Activated CD4-positive, alpha-beta T cell treated with anti-CD3 and anti-CD28 coated beads, Interleukin-2, amount 50 U/mL, for 24 hours (primary cell): Measurements from ENCODE around the gene CCDC34.

Experiments used
- DNase-seq, 2 donors: peaks; one replicate each; pipeline ENCODE4 v3.0.0-alpha.2; 2020; ENCODE audit warnings: low read depth in 1 of 2, low spot score in 1 of 2

The CCDC34 gene

GRCh38 chr11:27362749-27363575 lies at the start of gene CCDC34:
TSS of gene CCDC34 (minus strand) at chr11:27363215. CDS start at chr11:27363194, 21 bp downstream.
- DNase-seq = peak; percentile 71 to 81

GRCh38 chr11:27412192-27412691 lies 49.2 kb upstream of the CCDC34 start:
- DNase-seq = no peak

GRCh38 chr11:27411328-27411727 lies 48.3 kb upstream of the CCDC34 start:
- no peak for DNase-seq

- DNase-seq = no peak
Measured at GRCh38 chr11:27410272-27410671, 47.3 kb upstream of the CCDC34 start.

GRCh38 chr11:27409742-27410141 lies 46.7 kb upstream of the CCDC34 start:
- no peak for DNase-seq

- DNase-seq = no peak
Measured at GRCh38 chr11:27409049-27409448, 46.0 kb upstream of the CCDC34 start.

GRCh38 chr11:27408246-27408800 lies 45.3 kb upstream of the CCDC34 start:
- DNase-seq = no peak

- no peak for DNase-seq
Measured at GRCh38 chr11:27406498-27407354, 43.7 kb upstream of the CCDC34 start.

- no peak for DNase-seq
Measured at GRCh38 chr11:27405134-27405533, 42.1 kb upstream of the CCDC34 start.

- no peak for DNase-seq
Measured at GRCh38 chr11:27404427-27404826, 41.4 kb upstream of the CCDC34 start.

- DNase-seq = no peak
Measured at GRCh38 chr11:27403195-27403594, 40.2 kb upstream of the CCDC34 start.

GRCh38 chr11:27402450-27402849 lies 39.4 kb upstream of the CCDC34 start:
- no peak for DNase-seq

- DNase-seq = no peak
Measured at GRCh38 chr11:27401833-27402316, 38.9 kb upstream of the CCDC34 start.

GRCh38 chr11:27401280-27401832 lies 38.3 kb upstream of the CCDC34 start:
- no peak for DNase-seq

GRCh38 chr11:27398400-27398770 lies 35.4 kb upstream of the CCDC34 start:
- no peak for DNase-seq

- DNase-seq = no peak
Measured at GRCh38 chr11:27397624-27398399, 34.8 kb upstream of the CCDC34 start.

- DNase-seq = no peak
Measured at GRCh38 chr11:27396259-27396839, 33.3 kb upstream of the CCDC34 start.

GRCh38 chr11:27395556-27396258 lies 32.7 kb upstream of the CCDC34 start:
- no peak for DNase-seq

- no peak for DNase-seq
Measured at GRCh38 chr11:27394781-27395228, 31.8 kb upstream of the CCDC34 start.
